Esophagus squamous epithelium (tissue), 5 donors: ENCODE results near the gene CNDP2. TPM values are rescaled to one million over a fixed set of nuclear protein-coding genes. Genes with fewer than 3 reads are reported as not detected.
"Not testable (repeated sequence)": the region's sequence is repeated elsewhere in the genome, so short reads cannot be mapped to it uniquely, and the experiment has no call there.

ENCODE experiments used
- DNase-seq: peaks from one replicate; lab custom pipeline; 2025; lab: John Stamatoyannopoulos, UW
- H3K27ac ChIP-seq, 4 donors: fragments of 200-600 bp; sonication (generic); one replicate each; pipeline ENCODE4 v1.5.1; 2016 to 2019; ENCODE audit warnings: mild to moderate bottlenecking in 1 of 4
- H3K27me3 ChIP-seq, 4 donors: fragments of 200-600 bp; sonication (generic); 1 replicate in 3 of 4; 2 replicates in 1 of 4; pipeline versions ENCODE4 v1.5.1 to v1.6.0; 2017 to 2021; ENCODE audit warnings: antibody characterized with exemption in 1 of 4
- H3K36me3 ChIP-seq, 3 donors: fragments of 200-600 bp; sonication (generic); one replicate each; pipeline ENCODE4 v1.5.1; 2016 to 2019
- H3K4me1 ChIP-seq, 3 donors: fragments of 200-600 bp; sonication (generic); one replicate each; pipeline ENCODE4 v1.5.1; 2017 to 2019
- H3K4me3 ChIP-seq, 4 donors: fragments of 200-600 bp; sonication (generic); 1 replicate in 3 of 4; 2 replicates in 1 of 4; pipeline ENCODE4 v1.5.1; 2016 to 2019; ENCODE audit warnings: mild to moderate bottlenecking in 2 of 4, moderate library complexity in 1 of 4
- H3K9me3 ChIP-seq, 3 donors: fragments of 200-600 bp; sonication (generic); one replicate each; pipeline ENCODE4 v1.5.1; 2016 to 2019
- CTCF ChIP-seq, 6 experiments: fragments of 450-650 bp in 4 of 6; fragments of 200-600 bp in 2 of 6; sonication (generic) in 2 of 6; IDR thresholded peaks; one replicate each; pipeline ENCODE4 v1.5.1; 2016 to 2019; ENCODE audit warnings: antibody characterized with exemption in 6 of 6, mild to moderate bottlenecking in 4 of 6, moderate library complexity in 4 of 6
- POLR2A ChIP-seq, 4 donors: fragments of 450-650 bp; IDR thresholded peaks; one replicate each; pipeline ENCODE4 v1.6.1; 2017; ENCODE audit warnings: antibody characterized with exemption in 4 of 4, mild to moderate bottlenecking in 4 of 4, moderate library complexity in 3 of 4
- WGBS, 2 donors: methylation state at CpG; one replicate each; pipeline ENCODE4 v1.1.5; 2018; 5-methylcytosine and 5-hydroxymethylcytosine counted together
- intact Hi-C: fragments of 100-400 bp; cut with DNase I; formaldehyde crosslinking; loops from one replicate; pipeline ENCODE4 v1.15.0; 2022
- total RNA-seq, 4 donors: library from RNA; depleted of rRNA; stranded (reverse); fragments of >200 nt; gene quantifications; one replicate each; pipeline ENCODE4 v1.1.0, GENCODE V29; 2016
- donor health status: DM: yes; HTN: yes; CAD: no.

Gene CNDP2
- total RNA-seq, 4 donors from 2014 or later = 66.6 to 136 (median 87.9) TPM

DNA sequence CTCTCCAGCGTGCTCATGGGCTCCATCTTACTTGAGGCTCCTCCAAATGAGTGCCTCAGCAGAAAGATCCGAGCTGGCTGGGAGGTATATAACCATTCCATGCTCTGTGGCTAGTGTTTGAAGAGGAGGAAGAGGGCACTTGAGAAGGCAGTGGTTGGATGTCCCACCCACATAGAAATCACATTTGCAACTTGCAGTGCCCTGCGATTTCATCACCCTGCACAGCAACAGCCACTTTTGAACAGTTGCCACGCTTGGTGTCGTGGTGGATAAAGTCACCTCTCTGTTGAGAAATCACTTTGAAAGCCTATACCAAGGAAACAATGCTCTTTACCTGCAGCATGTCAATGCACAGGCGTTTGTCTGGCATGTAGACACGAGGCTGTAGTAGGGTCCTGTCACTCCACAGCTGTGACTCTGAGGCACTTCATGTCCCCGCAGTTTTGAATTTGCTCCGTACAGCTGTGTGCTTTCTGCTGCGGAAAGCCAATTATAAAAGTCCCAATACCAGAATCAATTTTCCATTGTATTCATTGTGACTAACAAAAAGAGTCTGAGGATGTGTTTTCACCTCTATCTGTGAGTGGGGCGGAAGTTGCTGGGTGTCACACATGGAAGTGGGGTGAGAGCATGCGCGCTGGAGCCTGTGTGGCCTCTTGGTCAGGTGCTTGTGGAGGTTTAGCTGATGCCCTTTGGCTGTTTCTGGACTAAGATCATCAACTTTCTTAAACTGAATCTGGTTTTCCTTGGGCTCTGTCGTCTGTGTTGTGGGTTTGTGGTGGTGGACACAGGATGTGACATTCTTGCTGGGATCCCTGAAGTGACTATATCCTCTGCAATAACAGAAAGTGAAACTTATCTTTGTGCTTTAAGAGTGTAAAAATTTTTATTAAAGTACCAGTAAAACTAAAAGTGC lies 2.8 kb downstream of the CNDP2 start:
- peak overlapping the region; percentile 89 to 98 (median 97) for H3K27ac ChIP-seq
- no peaks in the 10 kb centered on the region for H3K27me3 ChIP-seq
- 44 to 57% methylated on average over 12 to 14 of the region's 14 CpGs for WGBS, 2 donors
- intact Hi-C loops = no loop called here
- DNase-seq = peak; percentile 26
- no peaks in the 10 kb centered on the region for H3K9me3 ChIP-seq
- no peak for TF ChIP-seq POLR2A (IDR thresholded peaks at IDR 0.05)
- H3K36me3 ChIP-seq = peaks cover 8 to 31% (median 19%) of the 10 kb centered on the region in 3 donors
- H3K4me3 ChIP-seq = peak overlapping the region; percentile 14 to 61 (median 29)
- peaks cover 21 to 64% (median 27%) of the 10 kb centered on the region in 3 donors for H3K4me1 ChIP-seq

DNA sequence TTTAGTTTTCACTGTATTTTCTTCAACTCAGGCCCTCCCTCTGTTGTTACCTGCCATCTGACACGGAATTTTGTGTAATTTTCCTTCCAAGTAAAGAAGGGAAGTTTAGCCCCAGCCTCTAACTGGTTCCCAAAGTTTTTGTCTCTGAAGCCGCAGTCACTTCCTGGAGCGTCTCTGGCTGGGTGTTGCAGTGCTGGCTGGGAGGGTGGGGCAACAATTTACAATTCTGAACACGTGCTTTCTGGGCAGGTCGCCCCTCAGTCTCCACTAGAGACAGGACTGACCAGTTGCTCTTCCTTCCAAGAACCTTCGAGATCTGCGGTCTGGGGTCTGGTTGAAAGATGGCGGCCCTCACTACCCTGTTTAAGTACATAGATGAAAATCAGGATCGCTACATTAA lies 3.5 kb downstream of the CNDP2 start:
- Histone ChIP-seq H3K9me3 (no peaks in the 10 kb centered on the region), H3K27me3 (no peaks in the 10 kb centered on the region), H3K27ac (peak overlapping the region; percentile 89 to 98 (median 97)), H3K4me1 (peaks cover 21 to 64% (median 27%) of the 10 kb centered on the region in 3 donors), H3K36me3 (peaks cover 11 to 37% (median 19%) of the 10 kb centered on the region in 3 donors), H3K4me3 (peak overlapping the region; percentile 14 to 61 (median 29))
- TF ChIP-seq POLR2A (IDR thresholded peaks at IDR 0.05) (peak in 1 of 4 donors; percentile 23), CTCF (IDR thresholded peaks at IDR 0.05) (no peak)
- intact Hi-C loops = no loop called here
- 13 to 28% methylated on average over 9 of the region's 9 CpGs for WGBS, 2 donors
- DNase-seq = peak; percentile 27

GRCh38 chr18:74500372-74500771 lies 4.2 kb downstream of the CNDP2 start:
- 54% methylated on average over 6 of the region's 6 CpGs for WGBS, 2 donors
- peak overlapping the region; percentile 89 to 98 (median 97) for H3K27ac ChIP-seq
- no peak for DNase-seq
- H3K9me3 ChIP-seq = no peaks in the 10 kb centered on the region
- H3K27me3 ChIP-seq = no peaks in the 10 kb centered on the region
- H3K4me3 ChIP-seq = peak overlapping the region in 3 of 4 donors; percentile 14 to 61 (median 27)
- intact Hi-C loops = no loop called here
- H3K4me1 ChIP-seq = peaks cover 21 to 60% (median 27%) of the 10 kb centered on the region in 3 donors
- TF ChIP-seq POLR2A (IDR thresholded peaks at IDR 0.05) = peak in 1 of 4 donors; percentile 17
- no peak for TF ChIP-seq CTCF (IDR thresholded peaks at IDR 0.05)
- peaks cover 11 to 45% (median 19%) of the 10 kb centered on the region in 3 donors for H3K36me3 ChIP-seq

DNA sequence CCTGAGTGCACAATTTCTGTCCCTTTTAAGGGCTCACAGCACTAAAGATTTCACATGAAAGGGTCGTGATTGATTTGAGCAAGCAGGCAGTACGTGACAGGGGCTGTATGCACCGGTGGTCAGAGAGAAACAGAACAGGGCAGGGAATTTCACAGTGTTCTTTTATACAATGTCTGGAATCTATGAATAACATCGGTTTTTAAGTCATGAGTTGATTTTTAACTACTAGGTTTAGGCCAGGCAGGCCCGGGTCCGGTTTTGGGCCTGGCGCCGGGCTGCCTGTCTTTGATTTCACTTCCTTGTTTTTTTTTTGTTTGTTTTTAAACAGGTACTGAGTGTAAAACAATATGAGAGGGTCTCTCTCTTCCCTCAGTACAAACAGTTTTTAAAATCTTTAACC lies 4.6 kb downstream of the CNDP2 start:
- intact Hi-C loops, H3K27me3 ChIP-seq, DNase-seq, H3K9me3 ChIP-seq: not testable (repeated sequence)
- 35 to 53% methylated on average over 8 of the region's 8 CpGs for whole genome bisulfite sequencing, 2 donors
- Histone ChIP-seq H3K4me3 (peak overlapping the region in 3 of 4 donors; percentile 2 to 61 (median 27)), H3K27ac (peak overlapping the region; percentile 89 to 98 (median 97)), H3K4me1 (peaks cover 21 to 58% (median 27%) of the 10 kb centered on the region in 3 donors), H3K36me3 (peaks cover 11 to 49% (median 22%) of the 10 kb centered on the region in 3 donors)

DNA sequence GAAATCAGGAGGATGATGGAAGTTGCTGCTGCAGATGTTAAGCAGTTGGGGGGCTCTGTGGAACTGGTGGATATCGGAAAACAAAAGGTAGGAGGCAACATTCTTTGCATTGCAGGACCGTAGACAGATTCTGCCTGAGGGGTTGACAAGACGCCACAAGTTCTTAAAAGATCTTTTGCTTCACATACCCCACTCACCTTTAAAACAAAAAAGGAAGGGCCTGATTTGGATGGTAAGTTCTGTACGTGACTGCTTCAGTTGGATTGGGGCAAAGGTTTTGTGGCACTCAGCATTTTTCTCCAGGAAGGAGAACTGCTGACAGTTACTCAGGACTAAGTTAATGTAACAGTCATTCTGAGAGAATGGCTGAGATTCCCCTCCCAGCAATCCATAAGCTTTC lies 5.2 kb downstream of the CNDP2 start:
- H3K4me3 ChIP-seq = peak overlapping the region in 3 of 4 donors; percentile 2 to 61 (median 27)
- peaks cover 21 to 58% (median 27%) of the 10 kb centered on the region in 3 donors for H3K4me1 ChIP-seq
- intact Hi-C loops = no loop called here
- peak overlapping the region; percentile 89 to 98 (median 97) for H3K27ac ChIP-seq
- H3K9me3 ChIP-seq = no peaks in the 10 kb centered on the region
- peaks cover 11 to 55% (median 28%) of the 10 kb centered on the region in 3 donors for H3K36me3 ChIP-seq
- TF ChIP-seq CTCF (IDR thresholded peaks at IDR 0.05) = no peak
- TF ChIP-seq POLR2A (IDR thresholded peaks at IDR 0.05) = no peak
- DNase-seq = no peak
- H3K27me3 ChIP-seq = no peaks in the 10 kb centered on the region
- 43 to 60% methylated on average over 4 of the region's 4 CpGs for WGBS, 2 donors

DNA sequence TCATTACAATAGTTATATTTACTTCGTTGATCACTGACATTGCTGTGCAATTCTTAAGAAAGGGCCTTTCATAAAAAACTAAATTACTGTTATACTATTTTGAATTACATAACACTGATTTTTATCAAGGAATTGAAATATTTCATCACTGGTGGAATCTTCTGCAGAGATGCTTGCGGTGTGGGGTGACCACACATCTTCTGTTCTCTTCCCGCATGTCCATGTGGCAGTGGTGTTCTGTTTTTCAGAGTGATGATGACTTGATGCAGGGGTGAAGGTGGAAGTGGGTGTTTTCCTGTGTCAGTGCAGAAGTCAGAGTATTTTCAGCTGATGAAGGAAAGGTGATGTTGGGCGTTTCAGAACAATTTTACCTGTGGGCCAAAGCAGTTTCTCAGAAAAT lies 7.0 kb downstream of the CNDP2 start:
- H3K4me1 ChIP-seq = peaks cover 8 to 50% (median 14%) of the 10 kb centered on the region in 3 donors
- intact Hi-C loops = no loop called here

More for the DNA sequence above, 7.0 kb downstream of the CNDP2 start:
- Histone ChIP-seq H3K27me3 (no peaks in the 10 kb centered on the region), H3K36me3 (peaks cover 11 to 72% (median 44%) of the 10 kb centered on the region in 3 donors), H3K9me3 (no peaks in the 10 kb centered on the region), H3K27ac (no peak overlapping the region), H3K4me3 (no peak overlapping the region)
- WGBS, 2 donors = 76 to 91% methylated on average over 4 of the region's 4 CpGs
- TF ChIP-seq CTCF (IDR thresholded peaks at IDR 0.05) (no peak), POLR2A (IDR thresholded peaks at IDR 0.05) (no peak)
- no peak for DNase-seq
